Neural progenitor cell (in vitro differentiated cells): ENCODE data around the gene RGL4. TPM values are rescaled to one million over a fixed set of nuclear protein-coding genes. Genes with fewer than 3 reads are reported as not detected.

Experiments
- DNase-seq: peaks from one replicate; pipeline ENCODE4 v3.0.0-alpha.2; 2016; ENCODE audit warnings: low spot score
- H2AFZ ChIP-seq: fragments of 200-600 bp; sonication (generic); replicated peaks from 2 replicates; pipeline ENCODE4 v1.6.1; 2016; ENCODE audit warnings: antibody characterized with exemption
- H3F3A ChIP-seq: fragments of 200-600 bp; sonication (generic); 2 replicates; pipeline ENCODE4 v1.6.1; 2016; ENCODE audit warnings: antibody characterized with exemption, low read depth
- H3K27ac ChIP-seq: fragments of 200-600 bp; sonication (generic); 2 replicates; pipeline ENCODE4 v1.5.1; 2016; ENCODE audit warnings: mild to moderate bottlenecking
- H3K27me3 ChIP-seq: fragments of 200-600 bp; sonication (generic); 2 replicates; pipeline ENCODE4 v1.6.1; 2016; ENCODE audit warnings: mild to moderate bottlenecking, moderate library complexity
- H3K36me3 ChIP-seq: fragments of 200-600 bp; sonication (generic); 2 replicates; pipeline ENCODE4 v1.5.1; 2016
- H3K4me1 ChIP-seq: fragments of 200-600 bp; sonication (generic); 2 replicates; pipeline ENCODE4 v1.6.1; 2016; ENCODE audit warnings: mixed run types
- H3K4me2 ChIP-seq: fragments of 200-600 bp; sonication (generic); 2 replicates; pipeline ENCODE4 v1.6.1; 2016
- H3K4me3 ChIP-seq: fragments of 200-600 bp; sonication (generic); 2 replicates; pipeline ENCODE4 v1.5.1; 2016
- H3K79me2 ChIP-seq: fragments of 200-600 bp; sonication (generic); 2 replicates; pipeline ENCODE4 v1.6.1; 2016; ENCODE audit warnings: low read depth
- H3K9ac ChIP-seq: fragments of 200-600 bp; sonication (generic); 2 replicates; pipeline ENCODE4 v1.6.1; 2016
- H3K9me3 ChIP-seq: fragments of 200-600 bp; sonication (generic); 2 replicates; pipeline ENCODE4 v1.5.1; 2016; ENCODE audit warnings: low read depth
- H4K20me1 ChIP-seq: fragments of 200-600 bp; sonication (generic); 2 replicates; pipeline ENCODE4 v1.6.1; 2016; ENCODE audit warnings: low read depth
- H3K27ac Mint-ChIP-seq: 3 replicates; pipeline ENCODE4 v1.8.0; 2021; ENCODE audit warnings: mixed read lengths
- H3K27me3 Mint-ChIP-seq: 2 replicates; pipeline ENCODE4 v1.8.0; 2022; ENCODE audit warnings: low read depth, mild to moderate bottlenecking, inconsistent platforms, moderate library complexity, mixed read lengths; ENCODE audit not compliant: insufficient read depth
- H3K36me3 Mint-ChIP-seq: 3 replicates; pipeline ENCODE4 v1.8.0; 2021; ENCODE audit warnings: mixed read lengths
- H3K4me1 Mint-ChIP-seq: 3 replicates; pipeline ENCODE4 v1.8.0; 2021; ENCODE audit warnings: mixed read lengths
- H3K4me3 Mint-ChIP-seq: 3 replicates; pipeline ENCODE4 v1.8.0; 2021; ENCODE audit warnings: mild to moderate bottlenecking, moderate library complexity, mixed read lengths
- H3K9me3 Mint-ChIP-seq: 3 replicates; pipeline ENCODE4 v1.8.0; 2020; ENCODE audit warnings: mixed read lengths
- EZH2 ChIP-seq: fragments of 200-600 bp; sonication (generic); IDR thresholded peaks from 2 replicates; pipeline ENCODE4 v1.6.1; 2017; ENCODE audit warnings: antibody characterized with exemption, mild to moderate bottlenecking, moderate library complexity
- EZH2phosphoT487 ChIP-seq: fragments of 200-600 bp; sonication (generic); IDR thresholded peaks from 2 replicates; pipeline ENCODE4 v1.6.1; 2017; ENCODE audit warnings: antibody characterized with exemption
- total RNA-seq: library from RNA; depleted of rRNA; stranded (reverse); fragments of >200 nt; gene quantifications from 2 replicates; pipeline ENCODE4 v1.2.3, GENCODE V29; 2015; ENCODE audit warnings: low replicate concordance
- TF ChIP-seq, protein P1 (sequence below): fragments of 200-600 bp; sonication (generic); IDR thresholded peaks from 2 replicates; pipeline ENCODE4 v1.5.1; 2017; ENCODE audit warnings: antibody characterized with exemption, mild to moderate bottlenecking

Gene RGL4
- total RNA-seq, 1 donor from 2014 or later = not detected

GRCh38 chr22:23695141-23695540, 4.3 kb downstream of the RGL4 start:
- Histone ChIP-seq H3K36me3 (no peaks in the 10 kb centered on the region), H3F3A (no peaks in the 10 kb centered on the region)

DNA sequence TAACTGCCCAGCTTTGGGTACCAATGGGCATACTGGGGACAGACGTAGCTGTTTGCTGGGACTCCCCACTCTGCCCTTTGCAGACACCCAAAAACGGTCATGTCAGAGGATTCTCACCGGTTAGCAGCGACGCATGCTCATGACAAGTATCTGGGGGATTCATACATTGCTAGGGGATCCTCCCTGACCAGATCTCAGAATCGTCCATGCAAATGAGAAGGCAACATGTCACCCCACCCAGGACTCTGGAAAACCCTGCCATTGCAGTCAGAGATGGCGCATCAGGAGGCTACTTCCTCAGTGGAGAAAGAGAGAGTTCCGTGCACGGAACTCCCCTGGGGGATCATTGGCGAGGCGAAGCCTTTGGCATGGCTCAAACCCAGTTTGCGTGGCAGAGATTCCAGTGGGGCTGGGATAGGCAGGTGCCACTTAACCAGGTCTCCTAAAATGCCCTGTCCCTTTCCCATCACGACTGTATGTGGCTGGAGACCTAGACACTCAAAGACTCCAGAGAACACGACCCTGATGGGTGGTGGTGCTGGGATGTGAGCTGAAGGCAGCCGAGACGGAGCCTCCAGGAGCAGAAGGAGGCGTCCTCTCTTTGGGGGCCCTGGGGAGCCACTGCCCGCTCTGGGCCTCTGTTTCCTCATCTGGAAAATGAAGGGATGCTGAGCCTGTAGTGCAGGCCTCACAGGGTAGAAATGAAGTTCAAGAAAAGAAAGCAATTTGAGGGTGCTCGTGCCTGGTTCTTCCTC, 4.9 kb downstream of the RGL4 start:
- H3K79me2 ChIP-seq = no peaks in the 10 kb centered on the region
- no peaks in the 10 kb centered on the region for H3K9me3 ChIP-seq
- TF ChIP-seq EZH2 (no peak), EZH2phosphoT487 (no peak)
- TF ChIP-seq, protein P1, sequence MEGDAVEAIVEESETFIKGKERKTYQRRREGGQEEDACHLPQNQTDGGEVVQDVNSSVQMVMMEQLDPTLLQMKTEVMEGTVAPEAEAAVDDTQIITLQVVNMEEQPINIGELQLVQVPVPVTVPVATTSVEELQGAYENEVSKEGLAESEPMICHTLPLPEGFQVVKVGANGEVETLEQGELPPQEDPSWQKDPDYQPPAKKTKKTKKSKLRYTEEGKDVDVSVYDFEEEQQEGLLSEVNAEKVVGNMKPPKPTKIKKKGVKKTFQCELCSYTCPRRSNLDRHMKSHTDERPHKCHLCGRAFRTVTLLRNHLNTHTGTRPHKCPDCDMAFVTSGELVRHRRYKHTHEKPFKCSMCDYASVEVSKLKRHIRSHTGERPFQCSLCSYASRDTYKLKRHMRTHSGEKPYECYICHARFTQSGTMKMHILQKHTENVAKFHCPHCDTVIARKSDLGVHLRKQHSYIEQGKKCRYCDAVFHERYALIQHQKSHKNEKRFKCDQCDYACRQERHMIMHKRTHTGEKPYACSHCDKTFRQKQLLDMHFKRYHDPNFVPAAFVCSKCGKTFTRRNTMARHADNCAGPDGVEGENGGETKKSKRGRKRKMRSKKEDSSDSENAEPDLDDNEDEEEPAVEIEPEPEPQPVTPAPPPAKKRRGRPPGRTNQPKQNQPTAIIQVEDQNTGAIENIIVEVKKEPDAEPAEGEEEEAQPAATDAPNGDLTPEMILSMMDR = no peak
- no peak overlapping the region for H2AFZ ChIP-seq
- no peak overlapping the region for H3K4me2 ChIP-seq
- H3F3A ChIP-seq = no peaks in the 10 kb centered on the region
- H3K4me1 Mint-ChIP-seq = no peaks in the 10 kb centered on the region
- no peaks in the 10 kb centered on the region for H3K36me3 ChIP-seq
- H3K9ac ChIP-seq = no peak overlapping the region
- peaks cover 20% of the 10 kb centered on the region for H3K36me3 Mint-ChIP-seq
- H3K27ac Mint-ChIP-seq = no peak overlapping the region
- no peak for DNase-seq
- H3K4me3 Mint-ChIP-seq = no peak overlapping the region
- no peaks in the 10 kb centered on the region for H3K9me3 Mint-ChIP-seq
- H3K4me3 ChIP-seq = no peak overlapping the region
- H3K27ac ChIP-seq = no peak overlapping the region
- H3K27me3 ChIP-seq = no peaks in the 10 kb centered on the region
- peaks cover 12% of the 10 kb centered on the region for H4K20me1 ChIP-seq
- H3K27me3 Mint-ChIP-seq = peaks cover 2% of the 10 kb centered on the region
- H3K4me1 ChIP-seq = no peaks in the 10 kb centered on the region

More at GRCh38 chr22:23695141-23695540, 4.3 kb downstream of the RGL4 start:
- TF ChIP-seq EZH2 (no peak), EZH2phosphoT487 (no peak)
- TF ChIP-seq, protein P1 = no peak
- H3K4me3 Mint-ChIP-seq = no peak overlapping the region
- H3K27ac Mint-ChIP-seq = no peak overlapping the region
- DNase-seq = no peak
- H3K4me2 ChIP-seq = no peak overlapping the region
- peaks cover 7% of the 10 kb centered on the region for H4K20me1 ChIP-seq
- H3K27me3 ChIP-seq = no peaks in the 10 kb centered on the region
- H3K4me1 Mint-ChIP-seq = no peaks in the 10 kb centered on the region
- no peaks in the 10 kb centered on the region for H3K4me1 ChIP-seq
- H3K27ac ChIP-seq = no peak overlapping the region
- no peaks in the 10 kb centered on the region for H3K9me3 Mint-ChIP-seq
- no peaks in the 10 kb centered on the region for H3K9me3 ChIP-seq
- no peak overlapping the region for H2AFZ ChIP-seq
- H3K4me3 ChIP-seq = no peak overlapping the region
- H3K27me3 Mint-ChIP-seq = peaks cover 2% of the 10 kb centered on the region
- no peaks in the 10 kb centered on the region for H3K79me2 ChIP-seq
- no peak overlapping the region for H3K9ac ChIP-seq
- peaks cover 20% of the 10 kb centered on the region for H3K36me3 Mint-ChIP-seq

GRCh38 chr22:23696326-23696851, 5.6 kb downstream of the RGL4 start:
- no peak overlapping the region for H3K27ac Mint-ChIP-seq
- H3K4me1 Mint-ChIP-seq = no peaks in the 10 kb centered on the region
- peaks cover 2% of the 10 kb centered on the region for H3K27me3 Mint-ChIP-seq

More at GRCh38 chr22:23696326-23696851, 5.6 kb downstream of the RGL4 start:
- DNase-seq = no peak
- Histone ChIP-seq H3K36me3 (no peaks in the 10 kb centered on the region), H3K79me2 (peaks cover under 1% of the 10 kb centered on the region), H2AFZ (no peak overlapping the region), H3K27ac (no peak overlapping the region), H4K20me1 (peaks cover 16% of the 10 kb centered on the region), H3K9me3 (no peaks in the 10 kb centered on the region), H3F3A (no peaks in the 10 kb centered on the region), H3K4me3 (no peak overlapping the region), H3K4me1 (no peaks in the 10 kb centered on the region), H3K9ac (no peak overlapping the region), H3K4me2 (no peak overlapping the region), H3K27me3 (no peaks in the 10 kb centered on the region)
- Mint-ChIP-seq H3K36me3 (peaks cover 22% of the 10 kb centered on the region), H3K9me3 (no peaks in the 10 kb centered on the region), H3K4me3 (no peak overlapping the region)
- TF ChIP-seq, protein P1 = no peak
- TF ChIP-seq EZH2 (no peak), EZH2phosphoT487 (no peak)
